Anterior cingulate cortex (tissue), 58 donors: Measurements from ENCODE around the gene MPPED1.
A peak's percentile ranks its signal among the peaks of the same experiment; 100 is the strongest.

Source experiments
- DNase-seq, 58 donors: peaks; one replicate each; lab custom pipeline; 2025; lab: John Stamatoyannopoulos, UW

Gene MPPED1

DNA sequence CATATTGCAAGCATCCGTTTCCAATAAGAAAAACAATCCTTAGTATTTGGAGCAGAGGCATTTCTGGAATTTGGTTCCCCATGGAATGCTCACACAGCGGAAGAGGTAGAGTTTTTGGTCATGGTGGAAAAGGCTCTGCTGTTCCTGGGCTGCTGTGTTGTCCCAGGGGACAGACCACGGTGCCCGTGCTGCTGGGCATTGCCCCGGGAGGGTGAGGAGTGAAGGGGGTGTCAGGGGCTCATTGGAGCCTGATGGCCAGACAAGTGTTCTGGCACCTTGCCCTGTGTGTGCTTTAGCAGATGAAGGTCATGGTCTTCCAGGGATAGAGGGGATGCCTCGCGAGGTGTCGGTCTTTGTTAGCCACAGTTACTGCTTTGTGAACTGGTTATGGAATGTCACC lies 61.2 kb downstream of the MPPED1 start:
- DNase-seq: no peak

- no peak for DNase-seq
These were observed 61.6 kb downstream of the MPPED1 start for GRCh38 chr22:43473441-43473840.

DNA sequence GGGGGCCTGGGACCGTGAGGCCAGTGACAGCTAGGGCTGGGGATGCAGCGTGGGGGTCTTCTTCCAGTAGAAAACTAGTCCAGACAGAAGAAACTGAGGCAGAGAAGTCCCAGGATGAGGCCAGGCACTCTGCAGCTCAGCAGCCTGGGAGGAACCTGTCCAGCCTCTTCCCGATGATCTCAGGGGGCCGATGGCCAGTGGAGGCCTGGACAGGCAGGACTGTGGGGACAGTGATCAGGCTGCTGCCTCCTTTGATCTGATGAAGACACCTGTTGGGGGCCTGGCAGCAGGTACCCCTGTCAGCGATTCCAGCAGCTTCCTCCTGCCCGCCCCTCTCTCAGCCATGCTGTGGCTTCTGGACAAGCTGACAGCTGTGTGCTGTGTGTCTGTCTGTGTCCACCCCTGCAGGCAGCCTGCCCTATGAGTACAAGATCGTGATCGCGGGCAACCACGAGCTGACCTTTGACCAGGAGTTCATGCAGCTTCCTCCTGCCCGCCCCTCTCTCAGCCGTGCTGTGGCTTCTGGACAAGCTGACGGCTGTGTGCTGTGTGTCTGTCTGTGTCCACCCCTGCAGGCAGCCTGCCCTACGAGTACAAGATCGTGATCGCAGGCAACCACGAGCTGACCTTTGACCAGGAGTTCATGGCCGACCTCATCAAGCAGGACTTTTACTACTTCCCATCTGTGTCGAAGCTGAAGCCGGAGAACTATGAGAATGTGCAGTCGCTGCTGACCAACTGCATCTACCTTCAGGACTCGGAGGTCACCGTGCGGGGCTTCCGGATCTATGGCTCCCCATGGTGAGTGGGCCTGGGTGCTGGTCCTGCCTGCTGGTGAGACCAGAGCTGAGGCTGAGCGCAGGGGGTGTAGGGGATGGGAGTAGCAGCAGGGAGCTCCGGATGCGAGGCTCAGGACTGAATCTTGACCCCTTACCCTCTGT lies 62.6 kb downstream of the MPPED1 start:
- DNase-seq: no peak

DNA sequence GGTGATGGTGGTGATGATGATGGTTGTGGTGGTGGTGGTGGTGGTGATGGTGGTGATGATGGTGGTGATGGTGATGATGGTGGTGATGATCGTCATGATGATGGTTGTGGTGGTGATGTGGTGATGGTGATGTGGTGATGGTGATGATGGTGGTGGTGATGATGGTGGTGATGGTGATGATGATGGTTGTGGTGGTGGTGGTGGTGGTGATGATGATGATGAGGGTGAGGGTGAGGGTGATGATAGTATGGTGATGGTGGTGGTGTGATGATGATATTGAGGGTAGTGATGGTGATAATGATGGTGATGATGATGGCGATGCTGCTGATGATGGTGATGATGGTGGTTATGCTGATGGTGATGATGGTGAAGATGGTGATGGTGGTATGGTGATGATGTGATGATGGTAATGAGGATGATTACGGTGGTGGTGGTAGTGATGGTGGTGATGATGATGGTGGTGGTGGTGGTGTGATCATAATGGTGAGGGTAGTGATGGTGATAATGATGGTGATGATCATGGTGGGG lies 63.8 kb downstream of the MPPED1 start:
- DNase-seq: no peak

DNA sequence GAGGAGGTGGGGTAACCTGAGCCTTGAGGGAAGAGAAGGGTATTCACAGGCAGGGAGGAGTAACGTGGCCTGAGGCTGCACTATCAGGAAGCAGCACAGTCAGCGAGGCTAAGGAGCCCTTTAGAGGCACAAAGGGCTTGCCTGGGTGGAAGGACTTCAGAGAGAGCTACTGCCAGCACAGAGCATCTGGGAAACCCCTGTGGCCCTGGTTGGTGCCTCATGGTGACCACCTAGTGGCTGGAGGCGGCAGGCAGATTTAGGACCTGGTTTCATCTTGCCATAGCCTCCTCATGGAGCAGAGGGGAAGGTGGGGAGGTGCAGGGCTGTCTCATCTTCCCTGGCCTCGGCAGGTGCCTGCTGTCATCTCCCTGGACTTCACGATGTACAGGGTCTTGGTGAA lies 64.5 kb downstream of the MPPED1 start:
- no peak for DNase-seq

DNA sequence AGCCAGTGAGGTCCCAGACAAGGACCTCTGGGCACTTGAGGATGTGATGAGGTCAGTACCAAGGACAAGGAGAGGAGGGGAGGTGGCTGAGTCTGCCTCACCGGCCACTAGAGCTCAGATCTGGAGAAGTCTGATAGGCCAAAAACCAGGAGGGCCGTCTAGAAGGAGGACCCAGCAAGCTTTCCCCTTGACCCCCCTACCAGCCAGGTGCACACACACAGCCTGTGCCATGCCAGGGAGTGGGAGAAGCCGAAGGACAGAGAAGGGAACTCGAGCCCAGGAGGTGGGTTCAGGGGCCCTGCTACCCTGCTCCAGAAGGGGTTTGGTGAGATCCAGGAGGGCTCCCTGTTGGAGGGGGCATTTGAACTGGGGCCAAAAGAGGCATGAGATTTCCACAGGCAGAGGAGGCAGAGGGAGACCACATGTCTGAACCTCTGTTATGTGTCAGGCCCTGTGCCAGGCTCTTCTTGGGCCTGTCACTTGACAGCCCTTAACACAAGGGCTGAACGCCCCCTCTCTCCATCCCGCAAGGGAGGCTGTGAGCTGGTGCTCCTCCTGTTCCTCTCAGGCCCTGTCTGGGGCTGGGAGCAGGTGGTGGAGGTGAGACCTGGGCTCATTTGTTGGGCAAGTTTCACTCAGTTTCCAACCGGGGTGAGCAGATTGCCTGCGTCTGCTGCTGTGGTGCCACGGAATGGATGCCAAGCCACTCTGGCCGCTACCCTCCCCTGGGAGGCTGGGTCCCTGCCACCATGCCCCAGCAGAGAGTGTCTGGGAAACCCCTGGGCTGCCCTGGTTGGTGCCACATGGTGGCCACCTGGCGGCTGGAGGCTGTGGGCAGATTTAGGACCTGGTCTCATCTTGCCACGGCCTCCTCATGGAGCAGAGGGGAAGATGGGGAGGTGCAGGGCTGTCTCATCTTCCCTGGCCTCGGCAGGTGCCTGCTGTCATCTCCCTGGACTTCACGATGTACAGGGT lies 65.2 kb downstream of the MPPED1 start:
- DNase-seq: no peak

DNA sequence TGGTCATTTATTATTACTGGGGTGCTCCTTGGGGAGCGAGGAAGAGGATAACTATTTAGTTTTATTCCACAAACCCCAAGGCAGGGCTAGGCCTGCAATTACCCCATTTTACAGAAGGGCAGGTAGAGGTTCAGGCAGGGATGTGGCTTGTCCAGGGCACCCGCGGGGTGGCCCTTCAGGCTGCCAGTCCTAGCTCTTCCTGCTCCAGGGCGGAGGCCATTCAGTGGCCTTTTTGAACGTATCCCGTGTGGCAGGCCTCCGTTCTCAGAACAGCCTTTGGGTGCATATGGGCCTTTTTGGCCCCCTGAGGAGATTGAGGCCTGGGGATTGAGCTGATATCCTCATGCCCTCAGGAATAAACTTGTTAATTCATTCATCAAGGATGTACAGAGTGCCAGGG lies 66.2 kb downstream of the MPPED1 start:
- DNase-seq: no peak

- DNase-seq: no peak
These were observed 66.9 kb downstream of the MPPED1 start for GRCh38 chr22:43478621-43479300.

GRCh38 chr22:43479301-43479950 lies 67.6 kb downstream of the MPPED1 start:
- DNase-seq: no peak

GRCh38 chr22:43479962-43480361 lies 68.1 kb downstream of the MPPED1 start:
- DNase-seq: no peak

- DNase-seq: peak in 19 of 58 donors; percentile 22 to 81 (median 48)
These were observed 69.9 kb downstream of the MPPED1 start for GRCh38 chr22:43481568-43482317.

DNA sequence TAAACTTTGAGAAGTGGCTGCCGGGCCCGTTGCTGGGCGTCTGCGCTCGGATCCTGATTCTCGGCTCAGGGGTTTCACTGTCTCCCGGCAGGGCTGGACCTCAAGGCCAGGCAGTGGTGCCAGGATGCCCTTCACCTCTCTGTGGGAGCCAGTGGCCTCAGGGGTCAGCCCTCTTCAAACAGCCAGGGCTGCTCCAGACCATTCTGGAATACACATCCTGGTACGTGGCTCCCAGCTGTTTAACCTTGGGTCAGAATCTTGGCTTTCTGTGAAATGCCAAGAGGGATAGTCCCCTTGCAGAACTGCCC lies 70.5 kb downstream of the MPPED1 start:
- DNase-seq: peak in 3 of 58 donors; percentile 27 to 46 (median 34)

GRCh38 chr22:43483266-43483665 lies 71.5 kb downstream of the MPPED1 start:
- no peak for DNase-seq

DNA sequence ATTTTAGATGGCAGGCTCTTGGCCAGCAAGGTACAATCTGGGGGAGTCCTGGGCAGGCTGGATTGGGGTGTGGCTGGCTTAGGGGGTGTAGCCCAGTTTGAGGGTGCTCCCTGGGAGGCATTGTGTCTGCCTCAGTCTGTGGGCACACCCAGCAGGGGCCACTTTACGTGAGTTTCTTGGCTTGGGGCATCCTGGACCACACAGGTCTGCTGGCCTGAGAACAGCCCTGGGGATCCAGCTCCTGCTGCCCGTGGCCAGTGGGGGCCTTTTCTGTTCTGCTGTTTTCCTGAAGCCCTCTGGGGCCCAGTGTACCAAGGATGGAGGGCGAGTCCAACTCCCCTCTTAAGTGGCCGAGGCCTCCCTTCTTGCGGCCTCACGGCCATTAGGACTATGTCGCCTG lies 71.9 kb downstream of the MPPED1 start:
- DNase-seq: no peak

GRCh38 chr22:43484227-43484626 lies 72.4 kb downstream of the MPPED1 start:
- DNase-seq: no peak

GRCh38 chr22:43485502-43486089 lies 73.8 kb downstream of the MPPED1 start:
- no peak for DNase-seq

GRCh38 chr22:43487311-43488030 lies 75.7 kb downstream of the MPPED1 start:
- DNase-seq: no peak
